GM13977 (cell line): Measurements from ENCODE around the gene FASTKD2.

Experiments
- DNase-seq: peaks from one replicate; pipeline ENCODE4 v3.0.0; 2012; ENCODE audit warnings: low spot score
- in situ Hi-C: fragments of 300-500 bp; cut with MboI; formaldehyde crosslinking; loops from one replicate; pipeline ENCODE4 v1.12.0; 2022; ENCODE audit warnings: low sequenced_read_pairs, low pct_unique_long_range_greater_than_20kb, mixed read lengths, inconsistent platforms; ENCODE audit not compliant: unreplicated experiment
- TF ChIP-seq, protein P1 (sequence below): IDR thresholded peaks from 2 replicates; pipeline ENCODE4 v1.5.1; 2012; ENCODE audit warnings: mild to moderate bottlenecking, control low read depth; ENCODE audit not compliant: insufficient read depth; ENCODE audit errors: extremely low read depth, missing control alignments

Gene FASTKD2

DNA sequence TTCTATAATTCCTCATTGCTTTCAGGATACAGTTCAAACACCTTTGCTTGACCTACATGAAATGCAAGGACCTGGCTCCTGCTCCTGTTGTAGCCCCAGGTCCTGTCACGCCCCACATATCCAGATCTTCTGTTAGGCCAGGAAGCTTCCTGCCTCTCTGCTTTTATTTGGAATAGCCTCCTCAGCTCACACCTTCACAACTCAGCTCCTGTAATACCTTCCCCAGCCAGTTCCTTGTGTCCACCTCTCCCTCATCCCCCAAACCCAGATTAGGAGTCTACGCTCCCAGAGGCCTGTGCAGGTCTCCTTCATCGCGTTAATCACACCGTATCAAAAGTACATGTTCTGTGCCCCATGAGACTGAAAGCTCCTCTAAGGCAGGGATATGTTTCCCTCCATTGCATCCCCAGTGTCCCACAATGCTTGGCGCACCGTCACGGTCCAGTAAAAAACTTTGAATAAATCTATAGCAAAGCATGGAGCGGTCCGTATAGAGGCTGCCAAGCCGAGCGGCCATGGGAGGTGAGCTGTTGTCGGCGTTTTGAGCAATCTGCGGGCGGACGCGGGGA is 649 bp upstream of the FASTKD2 start:
- DNase-seq: no peak
- in situ Hi-C loops: no loop called here
- TF ChIP-seq, protein P1, sequence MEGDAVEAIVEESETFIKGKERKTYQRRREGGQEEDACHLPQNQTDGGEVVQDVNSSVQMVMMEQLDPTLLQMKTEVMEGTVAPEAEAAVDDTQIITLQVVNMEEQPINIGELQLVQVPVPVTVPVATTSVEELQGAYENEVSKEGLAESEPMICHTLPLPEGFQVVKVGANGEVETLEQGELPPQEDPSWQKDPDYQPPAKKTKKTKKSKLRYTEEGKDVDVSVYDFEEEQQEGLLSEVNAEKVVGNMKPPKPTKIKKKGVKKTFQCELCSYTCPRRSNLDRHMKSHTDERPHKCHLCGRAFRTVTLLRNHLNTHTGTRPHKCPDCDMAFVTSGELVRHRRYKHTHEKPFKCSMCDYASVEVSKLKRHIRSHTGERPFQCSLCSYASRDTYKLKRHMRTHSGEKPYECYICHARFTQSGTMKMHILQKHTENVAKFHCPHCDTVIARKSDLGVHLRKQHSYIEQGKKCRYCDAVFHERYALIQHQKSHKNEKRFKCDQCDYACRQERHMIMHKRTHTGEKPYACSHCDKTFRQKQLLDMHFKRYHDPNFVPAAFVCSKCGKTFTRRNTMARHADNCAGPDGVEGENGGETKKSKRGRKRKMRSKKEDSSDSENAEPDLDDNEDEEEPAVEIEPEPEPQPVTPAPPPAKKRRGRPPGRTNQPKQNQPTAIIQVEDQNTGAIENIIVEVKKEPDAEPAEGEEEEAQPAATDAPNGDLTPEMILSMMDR: no peak

DNA sequence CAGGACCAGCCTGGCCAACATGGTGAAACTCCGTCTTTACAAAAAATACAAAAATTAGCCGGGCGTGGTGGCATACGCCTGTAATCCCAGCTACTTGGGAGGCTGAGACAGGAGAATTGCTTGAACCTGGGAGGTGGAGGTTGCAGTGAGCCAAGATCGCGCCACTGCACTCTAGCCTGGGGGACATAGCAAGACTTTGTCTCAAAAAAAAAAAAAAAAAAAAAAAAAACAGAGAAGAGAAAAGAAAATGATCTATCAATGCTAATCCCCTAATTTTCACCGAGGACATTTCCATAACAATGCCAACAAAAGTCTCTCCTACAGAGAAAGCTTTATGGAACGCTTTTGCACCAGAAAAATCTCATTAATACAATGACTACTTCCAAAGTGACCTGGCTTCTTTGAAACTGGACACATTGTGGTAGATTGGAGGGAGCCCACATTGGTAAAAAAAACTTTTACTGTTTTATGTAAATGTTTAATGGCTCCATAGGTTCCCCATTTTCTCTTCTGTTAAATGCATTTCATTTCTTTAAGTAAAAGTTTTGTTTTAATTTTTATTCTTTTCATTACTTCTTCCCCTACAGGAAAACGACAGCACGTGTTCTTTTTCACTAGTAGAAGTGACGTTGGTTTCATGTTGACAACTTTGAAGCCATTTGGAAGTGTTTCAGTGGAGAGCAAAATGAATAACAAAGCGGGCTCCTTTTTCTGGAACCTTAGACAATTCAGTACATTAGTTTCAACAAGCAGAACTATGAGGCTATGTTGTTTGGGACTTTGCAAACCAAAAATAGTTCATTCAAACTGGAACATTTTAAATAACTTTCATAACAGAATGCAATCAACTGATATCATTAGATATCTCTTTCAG is 888 bp downstream of the FASTKD2 start:
- in situ Hi-C loops: no loop called here
- DNase-seq: no peak
- TF ChIP-seq, protein P1: no peak

DNA sequence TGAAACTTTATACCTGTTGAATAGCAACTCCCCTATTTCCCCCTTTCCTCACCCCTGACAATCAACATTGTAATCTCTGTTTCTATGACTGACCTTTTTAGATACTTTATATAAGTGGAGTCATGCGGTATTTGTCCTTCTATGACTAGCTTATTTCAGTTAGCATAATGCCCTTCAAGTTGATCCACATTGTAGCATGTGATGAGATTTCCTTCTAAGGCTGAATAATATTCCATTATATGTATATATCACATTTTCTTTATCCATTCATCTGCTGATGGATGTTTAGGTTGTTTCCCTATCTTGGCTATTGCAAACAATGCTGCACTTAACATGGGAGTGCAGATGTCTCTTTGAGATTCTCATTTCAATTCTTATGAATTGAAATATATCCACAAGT is 9.5 kb downstream of the FASTKD2 start:
- in situ Hi-C loops: loop anchor here (25.0 kb wide), 1 partner anchor 388 kb away; no protein-coding TSS in a partner anchor
- DNase-seq: no peak
- TF ChIP-seq, protein P1: no peak

DNA sequence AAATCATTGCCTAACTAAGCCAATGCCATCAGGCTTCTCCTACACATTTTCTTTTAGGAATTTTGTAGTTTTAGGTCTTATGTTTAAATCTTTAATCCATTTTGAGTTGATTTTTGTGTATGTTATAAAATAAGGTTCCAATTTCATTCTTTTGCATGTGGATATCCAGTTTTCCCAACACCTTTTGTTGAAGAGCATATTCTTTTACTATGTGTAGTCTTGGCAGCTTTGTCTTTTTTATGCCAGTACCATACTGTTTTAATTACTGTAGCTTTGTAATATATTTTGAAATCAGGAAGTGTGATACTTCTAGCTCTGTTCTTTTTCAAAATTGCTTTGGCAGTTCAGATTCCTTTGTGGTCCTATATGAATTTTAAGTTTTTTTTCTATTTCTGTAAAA is 11.0 kb downstream of the FASTKD2 start:
- in situ Hi-C loops: loop anchor here (25.0 kb wide), 1 partner anchor 389 kb away; no protein-coding TSS in a partner anchor
- TF ChIP-seq, protein P1: no peak
- no peak for DNase-seq

DNA sequence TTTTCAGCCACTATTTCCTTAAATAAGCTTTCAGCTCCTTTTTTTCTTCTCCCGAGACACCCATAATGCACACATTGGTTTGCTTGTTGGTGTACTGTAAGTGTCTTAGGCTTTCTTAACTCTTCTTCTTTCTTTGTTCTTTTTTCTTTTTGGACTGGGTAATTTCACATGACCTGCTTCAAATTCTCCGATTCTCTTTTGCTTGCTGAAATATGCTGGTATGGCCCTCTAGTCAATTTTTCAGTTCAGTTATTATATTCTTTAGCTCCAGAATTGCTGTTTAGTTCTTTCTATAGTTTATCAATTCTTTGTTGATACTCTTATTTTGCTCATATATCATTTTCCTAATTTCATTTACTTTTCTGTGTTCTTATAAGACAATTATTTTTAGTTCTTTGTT is 15.3 kb downstream of the FASTKD2 start:
- DNase-seq: no peak
- TF ChIP-seq, protein P1: no peak
- in situ Hi-C loops: loop anchor here (25.0 kb wide), 1 partner anchor 393 kb away; no protein-coding TSS in a partner anchor

DNA sequence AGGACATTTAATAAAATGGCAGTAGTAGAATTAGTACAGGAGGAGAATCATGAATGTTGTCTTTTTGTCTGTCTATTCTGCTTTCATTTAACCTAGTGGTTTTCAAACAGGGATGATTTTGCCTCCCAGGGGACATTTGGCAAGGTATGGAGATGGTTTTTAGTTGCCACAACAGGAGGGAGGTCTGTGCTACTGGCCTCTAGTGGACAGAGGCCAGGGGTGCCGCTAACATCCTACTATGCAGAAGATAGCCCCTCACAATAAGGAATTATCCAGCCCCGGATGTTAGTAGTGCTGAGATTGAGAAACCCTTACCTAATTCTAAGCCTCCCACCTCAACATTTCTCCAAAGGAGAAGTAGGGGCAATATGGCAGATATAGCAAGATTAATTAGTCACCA is 18.3 kb downstream of the FASTKD2 start:
- TF ChIP-seq, protein P1: peak; percentile 31
- DNase-seq: no peak
- in situ Hi-C loops: loop anchor here (25.0 kb wide), 1 partner anchor 396 kb away; no protein-coding TSS in a partner anchor
